HCT116 (cell line): Measurements from ENCODE around the gene DLG2.

ENCODE experiments used
- CEBPB ChIP-seq: IDR thresholded peaks from 2 replicates; pipeline ENCODE4 v1.6.1; 2012; ENCODE audit warnings: low read depth
- CTCF ChIP-seq, 3 experiments: fragments of 200-600 bp in 1 of 3; sonication (generic) in 1 of 3; IDR thresholded peaks in 2 of 3; conservative IDR thresholded peaks in 1 of 3; 2 replicates each; pipeline ENCODE4 v1.5.1; 2012 to 2017; ENCODE audit warnings: low read depth in 2 of 3, low read length in 2 of 3, antibody characterized with exemption in 1 of 3, borderline replicate concordance in 1 of 3, control low read depth in 1 of 3, mild to moderate bottlenecking in 1 of 3, mixed read lengths in 1 of 3, mixed run types in 1 of 3, moderate library complexity in 1 of 3; ENCODE audit not compliant: insufficient read depth in 1 of 3
- POLR2A ChIP-seq: IDR thresholded peaks from 2 replicates; pipeline ENCODE4 v1.7.0; 2011; ENCODE audit warnings: borderline replicate concordance; ENCODE audit not compliant: insufficient read depth, insufficient read length; ENCODE audit errors: extremely low read depth
- POLR2AphosphoS5 ChIP-seq: IDR thresholded peaks from 2 replicates; pipeline ENCODE4 v1.6.1; 2011; ENCODE audit warnings: mild to moderate bottlenecking, low read depth, low read length, moderate library complexity
- REST ChIP-seq: IDR thresholded peaks from 2 replicates; pipeline ENCODE4 v1.6.1; 2012; ENCODE audit warnings: low read depth
- ZFX ChIP-seq: fragments of 450-650 bp; IDR thresholded peaks from 2 replicates; pipeline ENCODE4 v1.6.1; 2017

- TF ChIP-seq REST (no peak), POLR2A (no peak), CTCF (IDR thresholded peaks at IDR 0.05 in 2 of 3, conservative IDR thresholded peaks at IDR 0.05 in 1 of 3; ENCODE audit: borderline replicate concordance in 1 of 3, insufficient read depth in 1 of 3, low read depth in 2 of 3, low read length in 2 of 3) (no peak), ZFX (no peak), CEBPB (no peak), POLR2AphosphoS5 (no peak)
Observed at GRCh38 chr11:84837402-84838069, 789.6 kb downstream of the DLG2 start.
